ENCODE results near the gene UCN2. TPM values are rescaled to one million over a fixed set of nuclear protein-coding genes. Genes with fewer than 3 reads are reported as not detected.

The UCN2 gene
- total and polyA plus RNA-seq, 9 of the 15 experiments (the other 6 are each of a cell fraction or from before 2014, with no cell fraction given): 0.08 to 0.11 TPM; not detected in 7

DNA sequence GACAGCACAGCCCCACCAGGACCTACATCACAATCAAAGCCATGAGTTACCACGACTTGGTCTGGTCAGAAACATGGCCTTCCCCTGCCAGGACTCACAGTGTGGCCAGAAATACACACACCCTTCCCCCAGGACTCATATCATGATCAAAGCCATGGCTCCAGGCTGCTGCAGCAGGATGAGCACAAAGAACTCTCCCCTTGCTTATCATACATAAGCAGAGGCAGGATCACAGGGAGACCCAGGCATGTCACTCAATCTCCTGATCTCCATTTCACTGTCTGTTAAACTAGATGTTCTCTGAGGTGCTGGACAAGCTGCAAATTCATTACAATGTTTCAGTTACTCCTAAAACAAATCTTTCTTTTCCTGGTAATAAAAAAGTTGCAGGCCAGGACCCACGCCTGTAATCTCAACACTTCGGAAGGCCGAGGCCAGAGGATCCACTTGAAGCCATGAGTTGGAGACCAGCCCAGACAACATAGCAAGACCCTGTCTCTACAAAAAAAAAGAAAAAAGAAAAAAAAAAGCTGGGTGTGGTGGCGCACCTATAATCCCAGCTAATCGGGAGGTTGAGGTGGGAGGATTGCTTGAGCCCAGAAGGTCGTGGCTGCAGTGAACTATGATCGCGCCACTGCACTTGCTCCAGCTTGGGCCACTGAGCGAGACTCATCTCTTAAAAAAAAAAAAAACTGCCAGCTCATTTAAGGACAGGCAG is 8.2 kb downstream of the UCN2 start (continued):
- TF ChIP-seq, protein P1, sequence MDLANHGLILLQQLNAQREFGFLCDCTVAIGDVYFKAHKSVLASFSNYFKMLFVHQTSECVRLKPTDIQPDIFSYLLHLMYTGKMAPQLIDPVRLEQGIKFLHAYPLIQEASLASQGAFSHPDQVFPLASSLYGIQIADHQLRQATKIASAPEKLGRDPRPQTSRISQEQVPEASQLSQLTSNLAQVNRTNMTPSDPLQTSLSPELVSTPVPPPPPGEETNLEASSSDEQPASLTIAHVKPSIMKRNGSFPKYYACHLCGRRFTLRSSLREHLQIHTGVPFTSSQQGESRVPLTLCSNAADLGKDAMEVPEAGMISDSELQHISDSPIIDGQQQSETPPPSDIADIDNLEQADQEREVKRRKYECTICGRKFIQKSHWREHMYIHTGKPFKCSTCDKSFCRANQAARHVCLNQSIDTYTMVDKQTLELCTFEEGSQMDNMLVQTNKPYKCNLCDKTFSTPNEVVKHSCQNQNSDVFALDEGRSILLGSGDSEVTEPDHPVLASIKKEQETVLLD (IDR thresholded peaks at IDR 0.05): no peak
- no peak for TF ChIP-seq FOXJ3 (CRISPR knock-in tag; IDR thresholded peaks at IDR 0.05)
- no peak for TF ChIP-seq ZNF445 (CRISPR knock-in tag; IDR thresholded peaks at IDR 0.05; ENCODE audit: low read depth)
- TF ChIP-seq, protein P2, sequence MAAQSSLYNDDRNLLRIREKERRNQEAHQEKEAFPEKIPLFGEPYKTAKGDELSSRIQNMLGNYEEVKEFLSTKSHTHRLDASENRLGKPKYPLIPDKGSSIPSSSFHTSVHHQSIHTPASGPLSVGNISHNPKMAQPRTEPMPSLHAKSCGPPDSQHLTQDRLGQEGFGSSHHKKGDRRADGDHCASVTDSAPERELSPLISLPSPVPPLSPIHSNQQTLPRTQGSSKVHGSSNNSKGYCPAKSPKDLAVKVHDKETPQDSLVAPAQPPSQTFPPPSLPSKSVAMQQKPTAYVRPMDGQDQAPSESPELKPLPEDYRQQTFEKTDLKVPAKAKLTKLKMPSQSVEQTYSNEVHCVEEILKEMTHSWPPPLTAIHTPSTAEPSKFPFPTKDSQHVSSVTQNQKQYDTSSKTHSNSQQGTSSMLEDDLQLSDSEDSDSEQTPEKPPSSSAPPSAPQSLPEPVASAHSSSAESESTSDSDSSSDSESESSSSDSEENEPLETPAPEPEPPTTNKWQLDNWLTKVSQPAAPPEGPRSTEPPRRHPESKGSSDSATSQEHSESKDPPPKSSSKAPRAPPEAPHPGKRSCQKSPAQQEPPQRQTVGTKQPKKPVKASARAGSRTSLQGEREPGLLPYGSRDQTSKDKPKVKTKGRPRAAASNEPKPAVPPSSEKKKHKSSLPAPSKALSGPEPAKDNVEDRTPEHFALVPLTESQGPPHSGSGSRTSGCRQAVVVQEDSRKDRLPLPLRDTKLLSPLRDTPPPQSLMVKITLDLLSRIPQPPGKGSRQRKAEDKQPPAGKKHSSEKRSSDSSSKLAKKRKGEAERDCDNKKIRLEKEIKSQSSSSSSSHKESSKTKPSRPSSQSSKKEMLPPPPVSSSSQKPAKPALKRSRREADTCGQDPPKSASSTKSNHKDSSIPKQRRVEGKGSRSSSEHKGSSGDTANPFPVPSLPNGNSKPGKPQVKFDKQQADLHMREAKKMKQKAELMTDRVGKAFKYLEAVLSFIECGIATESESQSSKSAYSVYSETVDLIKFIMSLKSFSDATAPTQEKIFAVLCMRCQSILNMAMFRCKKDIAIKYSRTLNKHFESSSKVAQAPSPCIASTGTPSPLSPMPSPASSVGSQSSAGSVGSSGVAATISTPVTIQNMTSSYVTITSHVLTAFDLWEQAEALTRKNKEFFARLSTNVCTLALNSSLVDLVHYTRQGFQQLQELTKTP (IDR thresholded peaks at IDR 0.05; ENCODE audit: low read depth in 1 of 2, partially characterized antibody in 2 of 2): no peak
- TF ChIP-seq NCOA6 (IDR thresholded peaks at IDR 0.05): no peak
- TF ChIP-seq MYNN (IDR thresholded peaks at IDR 0.05): no peak
- no peak for TF ChIP-seq MYNN (CRISPR knock-in tag; IDR thresholded peaks at IDR 0.05)
- no peak for TF ChIP-seq CEBPG (CRISPR knock-in tag; IDR thresholded peaks at IDR 0.05)
- no peak for TF ChIP-seq CEBPG (tag; conservative IDR thresholded peaks at IDR 0.05 in 1 of 2, IDR thresholded peaks at IDR 0.05 in 1 of 2)
- TF ChIP-seq, protein P3, sequence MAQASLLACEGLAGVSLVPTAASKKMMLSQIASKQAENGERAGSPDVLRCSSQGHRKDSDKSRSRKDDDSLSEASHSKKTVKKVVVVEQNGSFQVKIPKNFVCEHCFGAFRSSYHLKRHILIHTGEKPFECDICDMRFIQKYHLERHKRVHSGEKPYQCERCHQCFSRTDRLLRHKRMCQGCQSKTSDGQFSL (CRISPR knock-in tag; IDR thresholded peaks at IDR 0.05): no peak
- TF ChIP-seq, protein P3 (tag; IDR thresholded peaks at IDR 0.05): no peak
- TF ChIP-seq, protein P4, sequence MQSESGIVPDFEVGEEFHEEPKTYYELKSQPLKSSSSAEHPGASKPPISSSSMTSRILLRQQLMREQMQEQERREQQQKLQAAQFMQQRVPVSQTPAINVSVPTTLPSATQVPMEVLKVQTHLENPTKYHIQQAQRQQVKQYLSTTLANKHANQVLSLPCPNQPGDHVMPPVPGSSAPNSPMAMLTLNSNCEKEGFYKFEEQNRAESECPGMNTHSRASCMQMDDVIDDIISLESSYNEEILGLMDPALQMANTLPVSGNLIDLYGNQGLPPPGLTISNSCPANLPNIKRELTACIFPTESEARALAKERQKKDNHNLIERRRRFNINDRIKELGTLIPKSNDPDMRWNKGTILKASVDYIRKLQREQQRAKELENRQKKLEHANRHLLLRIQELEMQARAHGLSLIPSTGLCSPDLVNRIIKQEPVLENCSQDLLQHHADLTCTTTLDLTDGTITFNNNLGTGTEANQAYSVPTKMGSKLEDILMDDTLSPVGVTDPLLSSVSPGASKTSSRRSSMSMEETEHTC (IDR thresholded peaks at IDR 0.05): no peak
- TF ChIP-seq RBFOX2 (IDR thresholded peaks at IDR 0.05; ENCODE audit: low read depth, low read length): no peak
- TF ChIP-seq PRMT5 (CRISPR knock-in tag; IDR thresholded peaks at IDR 0.05): no peak
- TF ChIP-seq, protein P5, sequence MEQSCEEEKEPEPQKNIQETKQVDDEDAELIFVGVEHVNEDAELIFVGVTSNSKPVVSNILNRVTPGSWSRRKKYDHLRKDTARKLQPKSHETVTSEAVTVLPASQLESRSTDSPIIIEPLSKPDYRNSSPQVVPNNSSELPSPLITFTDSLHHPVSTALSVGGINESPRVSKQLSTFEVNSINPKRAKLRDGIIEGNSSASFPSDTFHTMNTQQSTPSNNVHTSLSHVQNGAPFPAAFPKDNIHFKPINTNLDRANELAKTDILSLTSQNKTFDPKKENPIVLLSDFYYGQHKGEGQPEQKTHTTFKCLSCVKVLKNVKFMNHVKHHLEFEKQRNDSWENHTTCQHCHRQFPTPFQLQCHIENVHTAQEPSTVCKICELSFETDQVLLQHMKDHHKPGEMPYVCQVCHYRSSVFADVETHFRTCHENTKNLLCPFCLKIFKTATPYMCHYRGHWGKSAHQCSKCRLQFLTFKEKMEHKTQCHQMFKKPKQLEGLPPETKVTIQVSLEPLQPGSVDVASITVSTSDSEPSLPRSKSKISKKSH (CRISPR knock-in tag; IDR thresholded peaks at IDR 0.05): no peak

All from K562 (cell line).